ENCODE data around the gene FHOD3. TPM values are rescaled to one million over a fixed set of nuclear protein-coding genes. Genes with fewer than 3 reads are reported as not detected.
A peak's percentile ranks its signal among the peaks of the same experiment; 100 is the strongest.

Gene FHOD3
- total and polyA plus RNA-seq, 2 of the 8 experiments (the other 6 are each of a cell fraction or from before 2014, with no cell fraction given) = 9.7 to 10.5 TPM

DNA sequence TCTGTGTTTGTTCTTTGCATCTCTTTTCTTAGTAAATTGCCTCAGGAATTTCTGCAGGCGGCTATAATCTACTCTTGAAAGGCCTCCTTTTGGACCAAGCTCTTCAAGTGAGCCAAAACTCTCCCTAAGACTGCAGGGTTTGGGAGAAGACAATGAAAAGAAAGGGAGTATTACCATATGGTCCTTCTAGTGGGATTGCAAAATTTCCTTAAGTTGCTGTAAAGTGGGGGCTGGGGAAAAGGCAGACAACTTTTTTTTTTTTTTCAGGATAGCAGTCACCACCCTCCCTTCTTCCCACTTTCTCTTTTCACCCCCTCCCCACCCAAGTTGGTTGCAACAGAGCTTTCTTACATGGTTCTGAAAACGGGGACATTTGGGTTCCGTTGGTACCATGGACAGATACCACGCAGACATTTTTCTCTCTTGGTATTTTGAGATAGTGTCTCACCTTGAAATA is 183.7 kb downstream of the FHOD3 start:
- H2BK120ac ChIP-seq (replicated peaks; ENCODE audit: low read depth, low read length) = no peak overlapping the region
- H3K27me3 ChIP-seq (replicated peaks in 1 of 4; ENCODE audit: control insufficient read depth in 3 of 4, extremely low read depth in 1 of 4, insufficient read depth in 3 of 4, low read length in 3 of 4) = no peaks in the 10 kb centered on the region
- 35% methylated on average over 4 of the region's 4 CpGs; no CpG with 5 or more reads in 1 of the 2 experiments for WGBS, 2 experiments (ENCODE audit: extremely low coverage in 1 of 2, insufficient coverage in 1 of 2, insufficient read length in 1 of 2, insufficient replicate concordance in 2 of 2, low coverage in 1 of 2, low lambda C conversion rate in 2 of 2, missing lambda C conversion rate in 1 of 2)
- no peak overlapping the region for H2AFZ ChIP-seq (ENCODE audit: low read length)
- POLR2A ChIA-PET (ENCODE audit: partially characterized antibody) = no interaction called here
- H2BK12ac ChIP-seq (ENCODE audit: low read depth, low read length) = no peak overlapping the region
- H4K91ac ChIP-seq (replicated peaks; ENCODE audit: insufficient read length, low read length) = no peak overlapping the region
- CTCF ChIA-PET (ENCODE audit: partially characterized antibody) = interaction anchor here (0.6 to 1.4 kb wide), 4 partner anchors 9 to 29 kb away, joined by 3 to 4 read pairs (median 3); no protein-coding TSS in a partner anchor
- H3K4ac ChIP-seq (replicated peaks; ENCODE audit: insufficient read length, low read depth, low read length) = no peak overlapping the region
- H3K18ac ChIP-seq (ENCODE audit: extremely low read depth, low read length) = no peak overlapping the region
- no peak overlapping the region for H3K9ac ChIP-seq (replicated peaks in 1 of 4; ENCODE audit: extremely low read depth in 1 of 4, low read depth in 3 of 4, low read length in 3 of 4)
- no peak overlapping the region for H2AK5ac ChIP-seq (ENCODE audit: low read depth, low read length)
- H3K23me2 ChIP-seq (ENCODE audit: low read depth, low read length) = no peaks in the 10 kb centered on the region
- H2BK15ac ChIP-seq (ENCODE audit: low read length) = no peak overlapping the region
- peaks cover 4 to 20% (median 17%) of the 10 kb centered on the region in 4 experiments for H3K4me1 ChIP-seq (replicated peaks in 1 of 4; ENCODE audit: control insufficient read depth in 3 of 4, insufficient read depth in 4 of 4, low read length in 3 of 4)
- no peaks in the 10 kb centered on the region for H3K79me2 ChIP-seq (ENCODE audit: control insufficient read depth in 1 of 2, insufficient read depth in 2 of 2, low read length in 2 of 2)
- H3K36me3 ChIP-seq (ENCODE audit: control insufficient read depth in 2 of 4, insufficient read depth in 4 of 4, low read length in 3 of 4) = no peaks in the 10 kb centered on the region
- H4K5ac ChIP-seq (ENCODE audit: insufficient read length, low read depth, low read length) = peak overlapping the region; percentile 78
- H3K23ac ChIP-seq (ENCODE audit: insufficient read length) = no peak overlapping the region
- H3K14ac ChIP-seq (ENCODE audit: insufficient read length) = no peak overlapping the region
- no peaks in the 10 kb centered on the region for H3K79me1 ChIP-seq (ENCODE audit: low read depth, low read length)
- H2BK20ac ChIP-seq (ENCODE audit: low read length) = no peak overlapping the region
- H3K4me3 ChIP-seq (ENCODE audit: extremely low read depth in 1 of 4, insufficient read depth in 2 of 4, low read depth in 3 of 4, low read length in 4 of 4) = peak overlapping the region in 1 of 4 experiments; percentile 33; a peak in 1 of 8 replicates
- H3K9me3 ChIP-seq (ENCODE audit: insufficient read depth in 2 of 2, low read depth in 1 of 2, low read length in 1 of 2) = no peaks in the 10 kb centered on the region
- H4K20me1 ChIP-seq (replicated peaks in 1 of 2; ENCODE audit: control insufficient read depth in 1 of 2, insufficient read depth in 2 of 2, low read length in 2 of 2) = no peaks in the 10 kb centered on the region
- no peak overlapping the region; the same call in 1 of the 2 replicates for H3K27ac ChIP-seq (ENCODE audit: low read depth, low read length)
- H2BK5ac ChIP-seq (ENCODE audit: low read depth, low read length) = no peak overlapping the region
- no peak overlapping the region for H4K8ac ChIP-seq (ENCODE audit: extremely low read depth, insufficient read depth, low read length)
- peak; percentile 39 for FAIRE-seq
- no peak overlapping the region for H3K56ac ChIP-seq (replicated peaks; ENCODE audit: insufficient read length, low read depth, low read length)
- peak in 1 of 2 experiments; percentile 38 for DNase-seq (ENCODE audit: low read depth in 1 of 2, low spot score in 2 of 2)
- peak overlapping the region; percentile 35 to 48 for H3K4me2 ChIP-seq (ENCODE audit: insufficient read depth in 1 of 2, low read depth in 2 of 2, low read length in 2 of 2)
- TF ChIP-seq HDAC2 (IDR thresholded peaks at IDR 0.05; ENCODE audit: borderline replicate concordance in 1 of 2, low read depth in 2 of 2, low read length in 2 of 2) = peak in 1 of 2 experiments; percentile 30; a peak in 1 of 4 replicates
- no peak for TF ChIP-seq SIRT6 (IDR thresholded peaks at IDR 0.05; ENCODE audit: low read length)
- no peak for TF ChIP-seq SP1 (IDR thresholded peaks at IDR 0.05; ENCODE audit: low read depth, low read length)
- TF ChIP-seq JUN (IDR thresholded peaks at IDR 0.05; ENCODE audit: low read depth, low read length) = no peak
- TF ChIP-seq POLR2A (IDR thresholded peaks at IDR 0.05; ENCODE audit: control extremely low read depth in 1 of 2, low read depth in 2 of 2, low read length in 2 of 2) = no peak
- TF ChIP-seq PHF8 (conservative IDR thresholded peaks at IDR 0.05; ENCODE audit: low read depth, low read length) = no peak
- no peak for TF ChIP-seq TCF12 (IDR thresholded peaks at IDR 0.05; ENCODE audit: low read depth, low read length)
- TF ChIP-seq, protein P1, sequence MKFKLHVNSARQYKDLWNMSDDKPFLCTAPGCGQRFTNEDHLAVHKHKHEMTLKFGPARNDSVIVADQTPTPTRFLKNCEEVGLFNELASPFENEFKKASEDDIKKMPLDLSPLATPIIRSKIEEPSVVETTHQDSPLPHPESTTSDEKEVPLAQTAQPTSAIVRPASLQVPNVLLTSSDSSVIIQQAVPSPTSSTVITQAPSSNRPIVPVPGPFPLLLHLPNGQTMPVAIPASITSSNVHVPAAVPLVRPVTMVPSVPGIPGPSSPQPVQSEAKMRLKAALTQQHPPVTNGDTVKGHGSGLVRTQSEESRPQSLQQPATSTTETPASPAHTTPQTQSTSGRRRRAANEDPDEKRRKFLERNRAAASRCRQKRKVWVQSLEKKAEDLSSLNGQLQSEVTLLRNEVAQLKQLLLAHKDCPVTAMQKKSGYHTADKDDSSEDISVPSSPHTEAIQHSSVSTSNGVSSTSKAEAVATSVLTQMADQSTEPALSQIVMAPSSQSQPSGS (IDR thresholded peaks at IDR 0.05; ENCODE audit: low read length) = no peak
- TF ChIP-seq GABPA (IDR thresholded peaks at IDR 0.05; ENCODE audit: borderline replicate concordance, insufficient read depth, low read length) = no peak
- TF ChIP-seq CHD1 (IDR thresholded peaks at IDR 0.05; ENCODE audit: low read depth, low read length) = no peak
- TF ChIP-seq HDAC6 (IDR thresholded peaks at IDR 0.05; ENCODE audit: low read depth, low read length) = no peak
- TF ChIP-seq CEBPB (IDR thresholded peaks at IDR 0.05; ENCODE audit: low read depth, low read length) = peak; percentile 82
- 0 out of 4 replicates have a peak, but pooled peaks have one; percentile 37 to 67 for TF ChIP-seq SIN3A (conservative IDR thresholded peaks at IDR 0.05 in 1 of 2, IDR thresholded peaks at IDR 0.05 in 1 of 2; ENCODE audit: low read depth in 1 of 2, low read length in 2 of 2)
